ENCODE results near the gene MERTK. TPM values are rescaled to one million over a fixed set of nuclear protein-coding genes. Genes with fewer than 3 reads are reported as not detected.
A peak's percentile ranks its signal among the peaks of the same experiment; 100 is the strongest.

Gene MERTK
- total and polyA plus RNA-seq, 2 donors from 2014 or later: 9.2 to 32.2 TPM

- Histone ChIP-seq H3K36me3 (ENCODE audit: control insufficient read depth in 2 of 3, insufficient read depth in 3 of 3, low read length in 3 of 3) (no peaks in the 10 kb centered on the region), H3K27me3 (ENCODE audit: control insufficient read depth, insufficient read depth, low read length) (no peaks in the 10 kb centered on the region), H3K27ac (ENCODE audit: low read depth in 2 of 2, low read length in 2 of 2) (no peak overlapping the region), H3K4me1 (ENCODE audit: control insufficient read depth in 2 of 3, insufficient read depth in 2 of 3, low read depth in 1 of 3, low read length in 3 of 3) (peaks cover 0 to 9% (median 0%) of the 10 kb centered on the region in 3 donors), H3K4me3 (ENCODE audit: low read length in 3 of 3) (no peak overlapping the region), H3K9ac (ENCODE audit: low read length in 3 of 3) (no peak overlapping the region), H3K9me3 (ENCODE audit: control insufficient read depth in 2 of 3, insufficient read depth in 1 of 3, low read length in 3 of 3) (no peaks in the 10 kb centered on the region)
- DNase-seq (no peak), FAIRE-seq (no peak)
- no peak for TF ChIP-seq CTCF (IDR thresholded peaks at IDR 0.05; ENCODE audit: borderline replicate concordance, extremely low read depth, insufficient read depth)
- intact Hi-C loops (cut with DNase I): no loop called here
Observed at GRCh38 chr2:111941531-111941930, 43.1 kb downstream of the MERTK start.

- H3K36me3 ChIP-seq (ENCODE audit: control insufficient read depth in 2 of 3, insufficient read depth in 3 of 3, low read length in 3 of 3): peaks cover 2 to 10% (median 6%) of the 10 kb centered on the region in 3 donors
- TF ChIP-seq CTCF (IDR thresholded peaks at IDR 0.05; ENCODE audit: borderline replicate concordance, extremely low read depth, insufficient read depth): no peak
- H3K4me1 ChIP-seq (ENCODE audit: control insufficient read depth in 2 of 3, insufficient read depth in 2 of 3, low read depth in 1 of 3, low read length in 3 of 3): peaks cover 0 to 14% (median 0%) of the 10 kb centered on the region in 3 donors
- H3K27me3 ChIP-seq (ENCODE audit: control insufficient read depth, insufficient read depth, low read length): no peaks in the 10 kb centered on the region
- no peak overlapping the region for H3K27ac ChIP-seq (ENCODE audit: low read depth in 2 of 2, low read length in 2 of 2)
- no peak for DNase-seq
- H3K9me3 ChIP-seq (ENCODE audit: control insufficient read depth in 2 of 3, insufficient read depth in 1 of 3, low read length in 3 of 3): no peaks in the 10 kb centered on the region
- no peak overlapping the region for H3K9ac ChIP-seq (ENCODE audit: low read length in 3 of 3)
- no peak for FAIRE-seq
- intact Hi-C loops (cut with DNase I): no loop called here
- no peak overlapping the region for H3K4me3 ChIP-seq (ENCODE audit: low read length in 3 of 3)
Observed at GRCh38 chr2:111944531-111945210, 46.3 kb downstream of the MERTK start.

GRCh38 chr2:111945444-111946293 is 47.3 kb downstream of the MERTK start:
- FAIRE-seq (no peak), DNase-seq (no peak)
- Histone ChIP-seq H3K4me1 (ENCODE audit: control insufficient read depth in 2 of 3, insufficient read depth in 2 of 3, low read depth in 1 of 3, low read length in 3 of 3) (peaks cover 0 to 14% (median 0%) of the 10 kb centered on the region in 3 donors), H3K27ac (ENCODE audit: low read depth in 2 of 2, low read length in 2 of 2) (peak overlapping the region in 1 of 2 donors; percentile 45), H3K36me3 (ENCODE audit: control insufficient read depth in 2 of 3, insufficient read depth in 3 of 3, low read length in 3 of 3) (peaks cover 2 to 10% (median 6%) of the 10 kb centered on the region in 3 donors), H3K9ac (ENCODE audit: low read length in 3 of 3) (no peak overlapping the region), H3K4me3 (ENCODE audit: low read length in 3 of 3) (no peak overlapping the region), H3K9me3 (ENCODE audit: control insufficient read depth in 2 of 3, insufficient read depth in 1 of 3, low read length in 3 of 3) (no peaks in the 10 kb centered on the region), H3K27me3 (ENCODE audit: control insufficient read depth, insufficient read depth, low read length) (no peaks in the 10 kb centered on the region)
- no peak for TF ChIP-seq CTCF (IDR thresholded peaks at IDR 0.05; ENCODE audit: borderline replicate concordance, extremely low read depth, insufficient read depth)
- intact Hi-C loops (cut with DNase I): no loop called here

All from kidney (tissue), 14 donors.